ENCODE data around the gene TRNAU1AP. TPM values are rescaled to one million over a fixed set of nuclear protein-coding genes. Genes with fewer than 3 reads are reported as not detected.
A peak's percentile ranks its signal among the peaks of the same experiment; 100 is the strongest.
"Not testable (repeated sequence)": the region's sequence is repeated elsewhere in the genome, so short reads cannot be mapped to it uniquely, and the experiment has no call there.

Gene TRNAU1AP
- total RNA-seq, 1 donor from 2014 or later: 24.5 TPM

DNA sequence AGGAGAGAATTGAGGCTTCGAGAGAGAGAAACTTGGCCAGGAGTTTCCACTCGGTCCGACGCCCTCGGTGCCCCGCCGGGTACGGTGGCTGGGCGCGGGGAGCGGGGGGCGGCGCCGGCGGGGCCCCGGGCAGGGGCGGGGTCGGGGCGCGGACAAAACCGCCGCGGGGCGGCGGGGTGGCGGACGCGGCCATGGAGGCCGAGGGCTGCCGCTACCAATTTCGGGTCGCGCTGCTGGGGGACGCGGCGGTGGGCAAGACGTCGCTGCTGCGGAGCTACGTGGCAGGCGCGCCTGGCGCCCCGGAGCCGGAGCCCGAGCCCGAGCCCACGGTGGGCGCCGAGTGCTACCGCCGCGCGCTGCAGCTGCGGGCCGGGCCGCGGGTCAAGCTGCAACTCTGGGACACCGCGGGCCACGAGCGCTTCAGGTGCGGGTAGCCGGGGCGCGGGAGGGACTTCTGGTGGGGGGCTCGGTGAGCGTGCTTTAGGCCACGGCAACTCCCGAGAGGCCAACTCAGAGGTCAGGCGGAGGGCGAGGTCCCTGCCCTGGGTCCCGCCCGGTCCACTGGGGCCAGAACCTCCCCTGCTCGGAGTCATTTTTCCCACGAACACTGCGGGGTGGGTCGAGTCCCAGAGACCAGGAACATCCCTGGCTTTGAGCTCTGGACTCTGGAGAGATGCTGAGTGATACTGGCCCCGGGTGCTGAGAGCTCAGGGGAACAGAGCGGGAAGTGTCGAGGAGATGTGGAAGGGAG is 39.6 kb downstream of the TRNAU1AP start:
- ATAC-seq: peak; percentile 71
- H3K27me3 ChIP-seq: no peaks in the 10 kb centered on the region
- DNase-seq: peak; percentile 71

DNA sequence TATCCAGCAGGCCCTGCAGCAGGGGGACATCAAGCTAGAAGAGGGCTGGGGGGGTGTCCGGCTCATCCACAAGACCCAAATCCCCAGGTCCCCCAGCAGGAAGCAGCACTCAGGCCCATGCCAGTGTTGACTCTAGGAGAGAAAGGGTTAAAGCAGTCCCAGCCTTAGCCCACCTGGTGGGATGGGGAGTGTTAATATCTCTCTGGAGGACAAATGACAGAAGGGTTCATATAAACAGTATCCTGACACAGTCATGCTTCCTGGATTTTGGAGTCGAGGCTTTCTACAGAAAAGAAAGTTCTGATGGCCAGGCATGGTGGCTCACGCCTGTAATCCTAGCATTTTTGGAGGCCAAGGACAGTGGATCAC is 41.1 kb downstream of the TRNAU1AP start:
- intact Hi-C loops (cut with DNase I): loop anchor here (10.0 kb wide), 1 partner anchor 79 kb away; no protein-coding TSS in a partner anchor
- not testable (repeated sequence) for H3K9me3 ChIP-seq, H3K27me3 ChIP-seq

More for the DNA sequence above, 39.6 kb downstream of the TRNAU1AP start:
- Histone ChIP-seq H3K36me3 (no peaks in the 10 kb centered on the region), H3K27ac (no peak overlapping the region), H3K4me3 (peak overlapping the region; percentile 57), H3K9me3 (no peaks in the 10 kb centered on the region), H3K4me1 (peaks cover 5% of the 10 kb centered on the region)
- TF ChIP-seq, protein P1, sequence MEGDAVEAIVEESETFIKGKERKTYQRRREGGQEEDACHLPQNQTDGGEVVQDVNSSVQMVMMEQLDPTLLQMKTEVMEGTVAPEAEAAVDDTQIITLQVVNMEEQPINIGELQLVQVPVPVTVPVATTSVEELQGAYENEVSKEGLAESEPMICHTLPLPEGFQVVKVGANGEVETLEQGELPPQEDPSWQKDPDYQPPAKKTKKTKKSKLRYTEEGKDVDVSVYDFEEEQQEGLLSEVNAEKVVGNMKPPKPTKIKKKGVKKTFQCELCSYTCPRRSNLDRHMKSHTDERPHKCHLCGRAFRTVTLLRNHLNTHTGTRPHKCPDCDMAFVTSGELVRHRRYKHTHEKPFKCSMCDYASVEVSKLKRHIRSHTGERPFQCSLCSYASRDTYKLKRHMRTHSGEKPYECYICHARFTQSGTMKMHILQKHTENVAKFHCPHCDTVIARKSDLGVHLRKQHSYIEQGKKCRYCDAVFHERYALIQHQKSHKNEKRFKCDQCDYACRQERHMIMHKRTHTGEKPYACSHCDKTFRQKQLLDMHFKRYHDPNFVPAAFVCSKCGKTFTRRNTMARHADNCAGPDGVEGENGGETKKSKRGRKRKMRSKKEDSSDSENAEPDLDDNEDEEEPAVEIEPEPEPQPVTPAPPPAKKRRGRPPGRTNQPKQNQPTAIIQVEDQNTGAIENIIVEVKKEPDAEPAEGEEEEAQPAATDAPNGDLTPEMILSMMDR (IDR thresholded peaks at IDR 0.05): no peak
- intact Hi-C loops (cut with DNase I): loop anchor here (10.0 kb wide), 1 partner anchor 78 kb away; no protein-coding TSS in a partner anchor

DNA sequence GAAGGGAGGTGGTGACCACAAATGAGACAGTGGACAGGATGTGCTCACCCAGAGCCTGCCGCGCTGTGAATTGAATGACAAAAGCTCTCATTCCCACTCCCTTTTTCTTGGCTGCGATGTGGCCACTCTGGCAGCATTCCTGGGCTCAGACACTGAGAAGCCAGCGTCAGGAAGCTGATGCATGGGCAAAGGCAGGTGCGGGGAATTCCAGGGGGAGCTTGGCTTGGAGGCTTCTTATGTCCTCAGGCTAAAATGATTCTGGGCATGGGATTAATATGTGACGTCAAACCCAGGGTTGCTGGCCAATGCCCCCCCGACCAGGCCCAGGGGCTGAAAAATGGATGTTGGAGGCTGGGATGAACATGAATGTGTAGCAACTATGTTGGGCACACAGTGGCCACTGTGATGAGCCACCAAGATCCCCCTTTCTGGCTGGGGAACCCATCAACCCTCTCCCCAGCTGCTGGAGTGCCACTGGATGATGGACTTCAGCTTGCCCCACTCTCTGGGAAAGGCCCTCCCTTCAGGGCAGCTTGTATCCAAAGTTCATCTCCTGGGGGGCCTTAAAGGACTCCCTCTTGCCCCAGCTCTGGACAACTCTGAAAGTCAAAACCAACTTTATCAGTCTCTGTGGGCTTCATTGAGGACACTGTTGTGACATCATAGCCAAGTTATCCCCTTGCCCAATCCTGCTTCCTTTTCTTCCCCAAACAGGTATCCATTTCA is 42.0 kb downstream of the TRNAU1AP start:
- not testable (repeated sequence) for H3K36me3 ChIP-seq, H3K4me1 ChIP-seq, H3K9me3 ChIP-seq, H3K27ac ChIP-seq, H3K4me3 ChIP-seq, DNase-seq, H3K27me3 ChIP-seq, ATAC-seq
- intact Hi-C loops (cut with DNase I): loop anchor here (10.0 kb wide), 1 partner anchor 80 kb away; no protein-coding TSS in a partner anchor

More for the DNA sequence above, 41.1 kb downstream of the TRNAU1AP start:
- H3K4me1 ChIP-seq, H3K36me3 ChIP-seq, H3K27ac ChIP-seq, H3K4me3 ChIP-seq, ATAC-seq, DNase-seq: not testable (repeated sequence)

DNA sequence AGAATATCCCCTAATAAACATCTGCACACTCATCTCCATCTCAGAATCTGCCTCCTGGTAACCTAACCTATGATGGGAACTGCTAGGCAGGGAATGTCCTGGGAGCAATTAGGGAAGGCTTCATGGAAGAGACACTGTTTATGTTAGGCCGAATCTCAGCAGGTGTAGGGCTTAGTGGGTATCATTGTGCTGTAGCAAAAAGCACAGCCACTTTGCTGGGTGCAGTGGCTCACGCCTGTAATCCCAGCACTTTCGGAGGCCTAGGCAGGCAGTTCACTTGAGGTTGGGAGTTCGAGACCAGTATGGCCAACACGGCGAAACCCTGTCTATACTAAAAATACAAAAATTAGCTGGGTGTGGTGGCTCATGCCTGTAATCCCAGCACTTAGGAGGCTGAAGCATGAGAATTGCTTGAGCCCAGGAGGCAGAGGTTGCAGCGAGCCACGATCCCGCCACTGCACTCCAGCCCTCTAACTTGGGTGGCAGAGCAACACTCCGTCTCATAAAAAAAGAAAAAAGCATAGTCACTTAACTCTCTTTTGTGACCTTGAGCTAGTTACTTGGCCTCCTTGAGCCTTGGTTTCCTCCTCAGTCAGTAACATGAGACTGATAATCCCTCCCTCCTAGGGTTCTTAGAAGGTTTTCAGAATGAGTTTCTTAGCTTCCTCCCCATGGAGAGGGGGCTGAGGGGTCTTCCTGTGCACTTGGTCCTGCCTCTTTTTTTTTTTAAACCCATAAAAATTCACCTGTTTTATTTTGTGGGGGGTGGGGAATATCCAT is 42.7 kb downstream of the TRNAU1AP start:
- Histone ChIP-seq H3K9me3 (no peaks in the 10 kb centered on the region), H3K27ac (no peak overlapping the region), H3K4me1 (peaks cover 5% of the 10 kb centered on the region), H3K36me3 (no peaks in the 10 kb centered on the region), H3K27me3 (no peaks in the 10 kb centered on the region), H3K4me3 (no peak overlapping the region)
- no peak for ATAC-seq
- TF ChIP-seq, protein P1 (IDR thresholded peaks at IDR 0.05): no peak
- no peak for DNase-seq
- intact Hi-C loops (cut with DNase I): loop anchor here (10.0 kb wide), 1 partner anchor 81 kb away; no protein-coding TSS in a partner anchor

DNA sequence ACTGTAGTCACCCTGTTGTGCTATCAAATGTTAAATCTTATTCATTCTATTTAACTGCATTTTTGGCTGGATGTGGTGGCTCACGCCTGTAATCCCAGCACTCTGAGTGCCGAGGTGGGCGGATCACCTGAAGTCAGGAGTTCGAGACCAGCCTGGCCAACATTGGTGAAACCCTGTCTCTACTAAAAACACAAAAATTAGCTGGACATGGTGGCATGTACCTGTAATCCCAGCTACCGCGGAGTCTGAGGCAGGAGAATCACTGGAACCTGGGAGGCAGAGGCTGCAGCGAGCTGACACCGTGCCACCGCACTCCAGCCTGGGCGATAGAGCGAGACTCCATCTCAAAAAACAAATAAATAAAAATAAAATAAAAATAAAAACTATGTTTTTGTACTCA is 43.4 kb downstream of the TRNAU1AP start:
- H3K4me1 ChIP-seq, H3K4me3 ChIP-seq, DNase-seq, H3K36me3 ChIP-seq, H3K27me3 ChIP-seq, H3K27ac ChIP-seq, ATAC-seq, H3K9me3 ChIP-seq: not testable (repeated sequence)
- intact Hi-C loops (cut with DNase I): loop anchor here (10.0 kb wide), 1 partner anchor 81 kb away; no protein-coding TSS in a partner anchor

DNA sequence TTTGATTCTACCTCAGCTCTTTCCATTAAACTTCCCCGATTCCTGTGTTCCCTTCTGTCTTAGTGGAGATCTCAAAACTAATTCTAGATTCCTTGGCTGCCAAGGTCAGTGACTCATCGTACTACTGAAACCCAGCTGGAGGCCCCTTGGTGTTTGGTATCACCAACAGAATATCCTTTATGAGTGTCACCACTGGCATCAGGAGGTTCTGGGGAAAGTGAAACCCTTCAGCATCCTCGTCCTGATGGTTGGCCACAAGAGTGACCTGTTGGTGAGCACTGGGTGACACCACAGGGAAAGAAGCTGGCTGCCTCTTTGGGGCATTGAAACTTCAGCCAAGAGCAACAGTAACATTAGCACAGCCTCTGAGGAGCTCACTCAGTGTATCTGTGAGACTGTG is 48.8 kb downstream of the TRNAU1AP start:
- TF ChIP-seq, protein P1 (IDR thresholded peaks at IDR 0.05): no peak
- DNase-seq (no peak), ATAC-seq (no peak)
- Histone ChIP-seq H3K27ac (no peak overlapping the region), H3K36me3 (peaks cover 47% of the 10 kb centered on the region), H3K4me3 (no peak overlapping the region), H3K27me3 (no peaks in the 10 kb centered on the region), H3K9me3 (no peaks in the 10 kb centered on the region), H3K4me1 (no peaks in the 10 kb centered on the region)
- intact Hi-C loops (cut with DNase I): no loop called here
